HTERT RPE-1 (cell line): ENCODE results near the gene SOX8.
"Not testable (repeated sequence)": the region's sequence is repeated elsewhere in the genome, so short reads cannot be mapped to it uniquely, and the experiment has no call there.

Experiments
- in situ Hi-C: fragments of 300-500 bp; cut with MboI; formaldehyde crosslinking; loops from 4 replicates; pipeline ENCODE4 v1.14.3; 2020; ENCODE audit warnings: low sequenced_read_pairs

The SOX8 gene

GRCh38 chr16:981695-982144 lies at the start of gene SOX8:
SOX8 (plus strand) TSS chr16:981770; CDS start chr16:981923, 153 bp downstream.
- in situ Hi-C loops = no loop called here

- in situ Hi-C loops = no loop called here
These were observed 48.7 kb upstream of the SOX8 start for GRCh38 chr16:932831-933330.

- in situ Hi-C loops = no loop called here
These were observed 48.0 kb upstream of the SOX8 start for GRCh38 chr16:933581-933980.

- in situ Hi-C loops = no loop called here
These were observed 47.4 kb upstream of the SOX8 start for GRCh38 chr16:934178-934577.

- in situ Hi-C loops = no loop called here
These were observed 45.9 kb upstream of the SOX8 start for GRCh38 chr16:935684-936083.

- in situ Hi-C loops = no loop called here
These were observed 44.3 kb upstream of the SOX8 start for GRCh38 chr16:937311-937710.

- in situ Hi-C loops = no loop called here
These were observed 43.8 kb upstream of the SOX8 start for GRCh38 chr16:937723-938122.

DNA sequence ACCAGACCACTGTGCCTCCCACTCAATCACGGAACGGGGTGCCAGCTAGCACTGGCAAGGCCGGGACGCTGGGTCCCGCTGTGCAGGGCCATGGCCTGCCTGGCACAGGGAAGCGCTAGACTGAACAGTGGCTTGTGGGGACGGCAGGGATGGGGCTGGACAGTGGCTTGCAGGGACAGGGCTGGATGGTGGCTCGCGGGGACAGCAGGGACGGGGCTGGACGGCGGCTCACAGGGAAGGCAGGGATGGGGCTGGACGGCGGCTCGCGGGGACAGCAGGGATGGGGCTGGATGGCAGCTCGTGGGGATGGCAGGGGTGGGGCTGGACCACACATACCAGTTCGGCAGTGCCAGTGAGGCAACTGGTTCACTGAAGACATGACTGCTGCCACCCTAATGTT lies 43.4 kb upstream of the SOX8 start:
- in situ Hi-C loops = no loop called here

- in situ Hi-C loops = no loop called here
These were observed 42.8 kb upstream of the SOX8 start for GRCh38 chr16:938752-939151.

GRCh38 chr16:939311-939710 lies 42.3 kb upstream of the SOX8 start:
- in situ Hi-C loops = no loop called here

GRCh38 chr16:939941-940340 lies 41.6 kb upstream of the SOX8 start:
- in situ Hi-C loops = no loop called here

GRCh38 chr16:942436-943060 lies 39.0 kb upstream of the SOX8 start:
- in situ Hi-C loops = no loop called here

GRCh38 chr16:943971-944370 lies 37.6 kb upstream of the SOX8 start:
- in situ Hi-C loops = no loop called here

GRCh38 chr16:945271-946047 lies 36.1 kb upstream of the SOX8 start:
- in situ Hi-C loops = no loop called here

GRCh38 chr16:946048-946395 lies 35.5 kb upstream of the SOX8 start:
- in situ Hi-C loops = no loop called here

- in situ Hi-C loops = no loop called here
These were observed 34.2 kb upstream of the SOX8 start for GRCh38 chr16:947255-947921.

DNA sequence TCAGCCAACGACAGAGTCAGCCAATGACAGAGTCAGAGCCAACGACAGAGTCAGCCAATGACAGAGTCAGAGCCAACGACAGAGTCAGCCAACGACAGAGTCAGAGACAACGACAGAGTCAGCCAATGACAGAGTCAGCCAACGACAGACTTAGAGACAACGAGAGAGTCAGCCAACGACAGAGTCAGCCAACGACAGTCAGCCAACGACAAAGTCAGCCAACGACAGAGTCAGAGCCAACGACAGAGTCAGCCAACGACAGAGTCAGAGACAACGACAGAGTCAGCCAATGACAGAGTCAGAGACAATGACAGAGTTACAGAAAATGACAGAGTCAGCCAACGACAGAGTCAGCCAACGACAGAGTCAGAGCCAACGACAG lies 33.7 kb upstream of the SOX8 start:
- in situ Hi-C loops = not testable (repeated sequence)

DNA sequence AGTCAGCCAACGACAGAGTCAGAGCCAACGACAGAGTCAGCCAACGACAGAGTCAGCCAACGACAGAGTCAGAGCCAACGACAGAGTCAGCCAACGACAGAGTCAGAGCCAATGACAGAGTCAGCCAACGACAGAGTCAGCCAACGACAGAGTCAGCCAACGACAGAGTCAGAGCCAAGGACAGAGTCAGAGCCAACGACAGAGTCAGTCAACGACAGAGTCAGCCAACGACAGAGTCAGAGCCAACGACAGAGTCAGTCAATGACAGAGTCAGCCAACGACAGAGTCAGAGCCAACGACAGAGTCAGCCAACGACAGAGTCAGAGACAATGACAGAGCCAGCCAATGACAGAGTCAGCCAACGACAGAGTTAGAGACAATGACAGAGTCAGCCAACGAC lies 32.8 kb upstream of the SOX8 start:
- in situ Hi-C loops = not testable (repeated sequence)

- in situ Hi-C loops = not testable (repeated sequence)
These were observed 30.6 kb upstream of the SOX8 start for GRCh38 chr16:950733-951573.

- in situ Hi-C loops = no loop called here
These were observed 29.8 kb upstream of the SOX8 start for GRCh38 chr16:951660-952301.

GRCh38 chr16:952321-952720 lies 29.2 kb upstream of the SOX8 start:
- in situ Hi-C loops = no loop called here
